Neural cell (in vitro differentiated cells): ENCODE data around the gene ANXA10.

ENCODE experiments used
- EP300 ChIP-seq: fragments of 450-650 bp; conservative IDR thresholded peaks from 2 replicates; pipeline ENCODE4 v1.6.1; 2014; ENCODE audit warnings: antibody characterized with exemption, mild to moderate bottlenecking, moderate library complexity; ENCODE audit not compliant: poor library complexity, severe bottlenecking
- EZH2 ChIP-seq: fragments of 200-600, 300-800 bp; shearing (Covaris generic), sonication (generic); IDR thresholded peaks from 2 replicates; pipeline ENCODE4 v1.6.1; 2014; ENCODE audit warnings: antibody characterized with exemption, low read length, borderline replicate concordance, mild to moderate bottlenecking; ENCODE audit not compliant: insufficient read depth, poor library complexity, severe bottlenecking
- MXI1 ChIP-seq: fragments of 450-650 bp; conservative IDR thresholded peaks from 2 replicates; pipeline ENCODE4 v1.6.1; 2014; ENCODE audit warnings: antibody characterized with exemption, mild to moderate bottlenecking; ENCODE audit not compliant: poor library complexity, severe bottlenecking
- POLR2AphosphoS5 ChIP-seq: IDR thresholded peaks from 2 replicates; pipeline ENCODE4 v1.6.1; 2012
- RAD21 ChIP-seq: fragments of 450-650 bp; conservative IDR thresholded peaks from 2 replicates; pipeline ENCODE4 v1.6.1; 2014; ENCODE audit warnings: antibody characterized with exemption, mild to moderate bottlenecking, moderate library complexity
- SMC3 ChIP-seq: fragments of 450-650 bp; conservative IDR thresholded peaks from 2 replicates; pipeline ENCODE4 v1.6.1; 2014; ENCODE audit warnings: antibody characterized with exemption, mild to moderate bottlenecking, moderate library complexity; ENCODE audit not compliant: poor library complexity
- TAF1 ChIP-seq: IDR thresholded peaks from 2 replicates; pipeline ENCODE4 v1.6.1; 2012; ENCODE audit warnings: low read depth
- TF ChIP-seq, protein P1 (sequence below): fragments of 450-650 bp; IDR thresholded peaks from 2 replicates; pipeline ENCODE4 v1.5.1; 2014; ENCODE audit warnings: antibody characterized with exemption, mild to moderate bottlenecking, moderate library complexity; ENCODE audit not compliant: poor library complexity, severe bottlenecking
- TF ChIP-seq, protein P2 (sequence below): IDR thresholded peaks from 2 replicates; pipeline ENCODE4 v1.6.1; 2012; ENCODE audit warnings: borderline replicate concordance

DNA sequence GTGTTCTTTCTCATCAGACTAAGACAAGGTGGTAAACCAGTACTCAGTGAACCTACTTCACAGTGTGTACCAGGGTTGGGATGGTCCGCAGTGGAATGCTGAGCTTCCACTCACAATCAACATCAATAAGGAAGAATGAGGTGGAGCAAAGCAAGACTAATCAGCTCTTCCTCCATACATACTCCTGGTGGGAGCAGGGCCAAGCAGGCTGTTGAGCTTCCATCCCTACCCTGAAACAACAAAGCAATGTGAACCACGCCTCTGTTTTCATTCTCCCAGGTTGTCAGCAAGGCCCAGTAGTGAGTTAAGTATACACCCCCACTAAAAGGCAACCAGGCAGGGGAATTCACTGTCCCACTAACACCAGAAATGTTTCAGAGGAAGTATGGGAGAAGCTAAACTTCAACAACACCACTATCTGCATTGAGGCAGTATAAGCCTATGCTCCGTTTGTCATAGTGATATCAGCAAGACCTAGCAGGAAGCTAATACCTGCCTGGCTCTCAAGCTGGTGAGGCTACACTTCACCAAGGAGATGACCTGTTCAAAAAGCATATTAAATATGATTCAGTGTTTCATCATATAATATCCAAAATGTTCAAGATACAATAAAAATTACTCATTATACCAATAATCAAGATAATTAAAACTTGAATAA lies 116.7 kb downstream of the ANXA10 start:
- TF ChIP-seq, protein P1, sequence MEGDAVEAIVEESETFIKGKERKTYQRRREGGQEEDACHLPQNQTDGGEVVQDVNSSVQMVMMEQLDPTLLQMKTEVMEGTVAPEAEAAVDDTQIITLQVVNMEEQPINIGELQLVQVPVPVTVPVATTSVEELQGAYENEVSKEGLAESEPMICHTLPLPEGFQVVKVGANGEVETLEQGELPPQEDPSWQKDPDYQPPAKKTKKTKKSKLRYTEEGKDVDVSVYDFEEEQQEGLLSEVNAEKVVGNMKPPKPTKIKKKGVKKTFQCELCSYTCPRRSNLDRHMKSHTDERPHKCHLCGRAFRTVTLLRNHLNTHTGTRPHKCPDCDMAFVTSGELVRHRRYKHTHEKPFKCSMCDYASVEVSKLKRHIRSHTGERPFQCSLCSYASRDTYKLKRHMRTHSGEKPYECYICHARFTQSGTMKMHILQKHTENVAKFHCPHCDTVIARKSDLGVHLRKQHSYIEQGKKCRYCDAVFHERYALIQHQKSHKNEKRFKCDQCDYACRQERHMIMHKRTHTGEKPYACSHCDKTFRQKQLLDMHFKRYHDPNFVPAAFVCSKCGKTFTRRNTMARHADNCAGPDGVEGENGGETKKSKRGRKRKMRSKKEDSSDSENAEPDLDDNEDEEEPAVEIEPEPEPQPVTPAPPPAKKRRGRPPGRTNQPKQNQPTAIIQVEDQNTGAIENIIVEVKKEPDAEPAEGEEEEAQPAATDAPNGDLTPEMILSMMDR: no peak
- TF ChIP-seq POLR2AphosphoS5 (no peak), SMC3 (no peak), EP300 (no peak), TAF1 (no peak), EZH2 (no peak), MXI1 (no peak), RAD21 (no peak)
- TF ChIP-seq, protein P2, sequence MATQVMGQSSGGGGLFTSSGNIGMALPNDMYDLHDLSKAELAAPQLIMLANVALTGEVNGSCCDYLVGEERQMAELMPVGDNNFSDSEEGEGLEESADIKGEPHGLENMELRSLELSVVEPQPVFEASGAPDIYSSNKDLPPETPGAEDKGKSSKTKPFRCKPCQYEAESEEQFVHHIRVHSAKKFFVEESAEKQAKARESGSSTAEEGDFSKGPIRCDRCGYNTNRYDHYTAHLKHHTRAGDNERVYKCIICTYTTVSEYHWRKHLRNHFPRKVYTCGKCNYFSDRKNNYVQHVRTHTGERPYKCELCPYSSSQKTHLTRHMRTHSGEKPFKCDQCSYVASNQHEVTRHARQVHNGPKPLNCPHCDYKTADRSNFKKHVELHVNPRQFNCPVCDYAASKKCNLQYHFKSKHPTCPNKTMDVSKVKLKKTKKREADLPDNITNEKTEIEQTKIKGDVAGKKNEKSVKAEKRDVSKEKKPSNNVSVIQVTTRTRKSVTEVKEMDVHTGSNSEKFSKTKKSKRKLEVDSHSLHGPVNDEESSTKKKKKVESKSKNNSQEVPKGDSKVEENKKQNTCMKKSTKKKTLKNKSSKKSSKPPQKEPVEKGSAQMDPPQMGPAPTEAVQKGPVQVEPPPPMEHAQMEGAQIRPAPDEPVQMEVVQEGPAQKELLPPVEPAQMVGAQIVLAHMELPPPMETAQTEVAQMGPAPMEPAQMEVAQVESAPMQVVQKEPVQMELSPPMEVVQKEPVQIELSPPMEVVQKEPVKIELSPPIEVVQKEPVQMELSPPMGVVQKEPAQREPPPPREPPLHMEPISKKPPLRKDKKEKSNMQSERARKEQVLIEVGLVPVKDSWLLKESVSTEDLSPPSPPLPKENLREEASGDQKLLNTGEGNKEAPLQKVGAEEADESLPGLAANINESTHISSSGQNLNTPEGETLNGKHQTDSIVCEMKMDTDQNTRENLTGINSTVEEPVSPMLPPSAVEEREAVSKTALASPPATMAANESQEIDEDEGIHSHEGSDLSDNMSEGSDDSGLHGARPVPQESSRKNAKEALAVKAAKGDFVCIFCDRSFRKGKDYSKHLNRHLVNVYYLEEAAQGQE: no peak
